ENCODE measurements around the gene TCF4. TPM values are rescaled to one million over a fixed set of nuclear protein-coding genes. Genes with fewer than 3 reads are reported as not detected.

The TCF4 gene
- polyA plus RNA-seq, 4 donors: 66.7 to 96.7 (median 70.7) TPM

DNA sequence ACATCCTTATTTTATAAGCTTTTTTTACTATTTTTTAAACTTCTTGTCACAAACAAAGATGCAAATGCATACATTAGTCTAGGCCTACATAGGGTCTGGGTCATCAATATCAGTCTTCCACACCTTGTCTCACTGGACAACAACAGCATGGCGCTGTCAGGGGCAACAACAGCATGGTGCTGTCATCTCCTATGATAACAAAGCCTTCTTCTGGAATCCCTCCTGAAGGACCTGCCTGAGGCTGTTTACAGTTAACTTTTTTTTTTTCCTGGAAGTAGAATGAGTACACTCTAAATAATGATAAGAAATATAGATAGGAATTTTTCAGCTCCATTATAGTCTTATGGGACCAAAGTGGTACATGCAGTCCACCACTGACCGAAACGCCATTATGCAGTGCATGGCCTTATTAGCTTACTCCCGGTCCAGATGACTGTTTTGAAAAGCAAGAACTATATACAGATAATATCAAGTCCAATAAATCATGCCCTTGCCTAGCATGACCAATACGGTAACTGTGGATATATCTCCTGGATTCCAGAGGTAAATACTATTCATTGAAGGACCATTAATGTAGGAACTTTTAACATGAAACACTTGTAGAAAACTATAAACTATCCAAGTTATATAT is 38.4 kb downstream of the TCF4 start:
- no peak for DNase-seq (ENCODE audit: low read depth in 4 of 4, low spot score in 3 of 4)

DNA sequence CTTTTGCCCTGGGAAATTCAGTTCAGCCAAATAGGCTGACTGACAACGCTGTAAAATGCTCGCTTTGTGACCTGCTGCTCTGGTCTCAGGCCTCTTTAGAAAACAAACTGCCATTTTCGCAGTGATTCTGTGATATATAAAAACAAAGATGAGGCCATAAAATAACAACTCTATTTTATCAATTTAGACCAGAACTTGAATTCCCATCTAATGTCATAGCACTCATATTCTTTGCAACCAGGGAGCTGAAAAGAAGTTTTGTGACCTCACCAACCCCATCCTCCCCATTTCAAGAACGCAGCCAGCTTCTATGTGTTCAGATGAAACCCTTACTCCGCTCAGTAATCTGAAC is 40.3 kb downstream of the TCF4 start:
- no peak for DNase-seq (ENCODE audit: low read depth in 4 of 4, low spot score in 3 of 4)

DNA sequence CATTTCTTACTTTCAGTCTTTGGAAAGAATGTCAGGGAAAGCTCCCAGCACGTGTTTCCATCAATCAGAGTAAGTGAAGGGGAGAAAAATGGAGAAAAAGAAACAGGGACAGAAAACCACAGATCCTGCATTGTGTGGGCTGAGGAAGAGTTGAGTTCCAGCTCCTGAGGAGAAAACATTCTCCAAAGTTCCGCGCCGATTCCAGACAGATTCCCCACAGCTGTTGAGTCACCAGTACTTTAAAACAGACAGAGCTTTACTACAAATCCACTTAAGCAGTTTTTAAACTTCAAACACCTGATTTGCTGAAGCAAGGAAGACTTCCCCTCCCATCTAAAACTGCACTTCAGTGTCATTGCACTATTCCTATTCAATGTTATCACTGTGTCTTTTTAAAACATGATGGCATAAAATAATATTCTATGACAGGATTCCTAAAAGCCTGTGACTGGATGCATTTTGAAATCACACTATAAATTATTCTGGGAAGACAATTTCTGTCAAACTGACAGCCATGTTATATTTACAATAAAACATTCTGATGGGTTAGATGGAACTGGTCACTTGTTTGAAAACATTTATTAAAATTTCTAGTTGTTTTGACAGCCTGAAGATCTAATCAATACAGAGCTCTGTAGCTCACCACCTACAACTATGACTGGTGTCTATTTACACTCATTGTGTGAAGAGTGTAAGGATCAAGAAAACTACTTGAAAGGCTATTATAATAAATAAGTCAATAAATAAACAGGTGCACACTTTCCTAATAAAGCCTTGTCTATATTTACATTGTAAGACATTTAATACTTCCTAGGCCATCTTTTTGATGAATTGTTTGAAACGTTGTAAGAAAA is 40.9 kb downstream of the TCF4 start:
- DNase-seq (ENCODE audit: low read depth in 4 of 4, low spot score in 3 of 4): peak; percentile 10 to 27 (median 11)

DNA sequence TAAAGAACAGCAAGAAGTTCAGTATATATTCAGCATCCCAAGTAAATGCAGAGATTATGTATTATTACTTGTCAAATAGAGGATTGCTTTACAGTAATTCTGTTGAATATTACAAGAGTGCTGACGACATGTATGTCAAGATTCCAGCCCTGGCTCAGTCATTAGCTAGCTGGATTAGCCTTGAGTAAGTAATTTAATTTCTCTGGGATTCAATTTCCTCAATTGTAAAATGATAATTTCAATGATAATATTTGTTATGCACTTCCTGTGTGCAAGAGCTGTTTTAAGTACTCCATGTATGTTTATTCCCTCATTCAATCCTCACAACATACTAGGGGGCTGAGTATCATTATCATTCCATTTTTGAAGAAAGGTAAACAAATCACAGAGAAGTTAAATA is 44.0 kb downstream of the TCF4 start:
- no peak for DNase-seq (ENCODE audit: low read depth in 4 of 4, low spot score in 3 of 4)

DNA sequence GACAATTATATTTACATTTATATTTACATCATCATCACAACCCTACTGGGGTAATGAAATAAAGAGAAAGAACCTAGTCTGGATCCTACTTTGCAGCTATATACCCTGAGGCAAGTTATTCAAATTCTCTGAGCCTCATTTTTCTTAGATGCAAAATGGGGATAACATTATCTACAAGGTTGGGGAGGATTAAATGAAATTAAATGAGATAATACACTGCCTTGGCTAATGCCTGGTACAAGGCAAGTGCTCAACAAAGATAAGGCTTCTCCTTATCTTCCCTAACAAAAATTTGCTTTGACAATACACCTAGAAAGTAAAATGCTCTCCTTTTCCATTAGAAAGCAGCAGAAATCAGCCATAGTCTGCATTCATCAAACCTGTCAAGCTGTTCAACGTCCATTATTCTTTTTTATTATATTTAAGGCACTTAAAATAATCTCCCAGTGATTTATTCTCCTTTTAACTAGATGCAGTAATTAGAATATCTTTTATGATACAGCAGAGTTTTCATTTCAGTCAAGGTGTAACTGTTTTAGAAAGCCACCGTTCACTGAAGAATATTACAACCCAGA is 44.8 kb downstream of the TCF4 start:
- DNase-seq (ENCODE audit: low read depth in 4 of 4, low spot score in 3 of 4): no peak

DNA sequence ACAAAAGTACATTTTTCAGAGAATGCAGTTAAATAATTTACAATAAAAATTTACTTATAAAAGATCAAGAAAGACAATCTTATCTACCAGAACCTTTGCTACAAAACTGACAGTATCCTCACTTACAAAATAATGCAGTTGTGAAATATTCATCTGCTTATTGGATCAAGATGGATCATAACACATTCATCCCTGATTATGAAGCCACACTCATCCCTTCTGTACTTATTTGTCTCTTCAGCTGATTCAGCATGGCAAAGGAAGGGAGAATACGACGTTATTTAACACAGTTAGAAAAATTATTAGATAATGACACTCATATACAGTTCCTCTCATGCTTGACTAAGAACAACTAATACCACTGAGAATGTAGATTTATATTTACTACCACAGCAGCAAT is 46.4 kb downstream of the TCF4 start:
- no peak for DNase-seq (ENCODE audit: low read depth in 4 of 4, low spot score in 3 of 4)

DNA sequence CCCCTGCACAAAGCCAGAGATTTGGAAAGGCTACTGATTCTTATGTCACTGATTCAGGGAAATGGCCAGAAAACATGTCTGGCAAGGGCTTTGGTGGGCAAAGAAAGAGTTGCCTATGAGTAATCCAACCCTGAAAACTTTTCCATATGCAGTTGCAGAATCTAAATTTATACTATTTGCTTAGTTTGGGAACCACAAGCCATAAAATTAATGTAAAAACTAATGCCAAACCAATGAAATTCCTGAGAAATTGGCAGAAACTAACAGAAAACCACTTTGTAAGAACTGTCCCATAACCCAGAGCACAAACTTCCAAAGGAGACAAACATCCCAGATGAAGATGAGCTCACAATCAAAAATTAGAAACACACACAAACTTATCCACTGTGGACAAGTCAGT is 48.8 kb downstream of the TCF4 start:
- no peak for DNase-seq (ENCODE audit: low read depth in 4 of 4, low spot score in 3 of 4)

DNA sequence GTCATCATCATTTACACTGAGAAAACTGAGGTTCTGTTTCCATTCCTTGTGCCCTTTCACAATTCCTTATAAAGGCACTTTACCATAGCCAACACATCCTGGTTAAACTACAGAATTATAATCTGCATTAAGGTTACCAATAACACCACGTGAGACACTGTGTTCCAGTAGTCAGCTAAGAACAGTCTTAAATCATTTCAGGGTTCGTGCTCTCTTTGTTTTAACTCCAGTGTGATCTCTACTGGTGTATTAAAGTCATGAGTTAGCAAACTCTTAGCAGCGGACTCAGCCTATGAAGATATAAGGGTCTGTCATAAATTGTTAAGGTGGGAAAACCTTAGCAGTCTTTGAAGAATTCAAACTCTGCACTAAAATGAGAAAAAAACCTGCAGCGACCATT is 53.0 kb downstream of the TCF4 start:
- DNase-seq (ENCODE audit: low read depth in 4 of 4, low spot score in 3 of 4): no peak

DNA sequence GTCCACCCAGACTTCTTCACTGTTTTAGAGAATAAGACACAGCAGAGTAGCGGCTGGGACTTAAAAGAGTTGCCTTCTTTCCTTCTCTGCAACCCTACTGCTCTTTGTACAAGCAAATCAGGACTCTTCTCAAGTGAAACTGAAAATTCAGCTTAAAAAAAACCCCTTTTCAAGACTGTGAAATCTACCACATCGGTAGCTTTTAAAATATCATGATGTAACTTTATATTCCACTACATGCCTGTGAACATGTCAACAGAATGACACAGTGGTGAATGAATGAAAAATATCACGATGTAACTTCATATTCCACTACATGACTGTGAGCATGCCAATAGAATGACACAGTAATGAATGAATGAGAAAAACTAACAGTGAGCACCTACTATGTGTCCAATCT is 53.4 kb downstream of the TCF4 start:
- no peak for DNase-seq (ENCODE audit: low read depth in 4 of 4, low spot score in 3 of 4)

DNA sequence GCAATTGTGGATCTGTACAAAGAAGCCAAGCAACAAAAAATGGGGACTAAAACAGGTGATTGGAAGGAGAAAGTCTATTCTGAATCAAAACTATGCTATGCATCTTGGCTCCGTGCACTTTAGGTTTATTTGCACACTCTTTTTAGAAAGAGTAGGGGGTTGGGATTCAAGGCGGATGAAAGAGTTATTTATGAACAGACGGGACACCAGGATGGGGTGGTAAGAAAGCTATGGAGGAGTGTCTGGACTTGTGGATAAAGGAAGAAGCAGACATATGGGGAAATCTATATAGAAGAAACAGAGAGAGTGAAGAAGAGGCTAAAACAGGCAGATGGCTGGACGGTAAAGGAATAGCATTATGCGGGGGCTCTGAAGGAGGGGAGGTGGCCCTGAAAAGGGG is 57.8 kb downstream of the TCF4 start:
- DNase-seq (ENCODE audit: low read depth in 4 of 4, low spot score in 3 of 4): no peak

DNA sequence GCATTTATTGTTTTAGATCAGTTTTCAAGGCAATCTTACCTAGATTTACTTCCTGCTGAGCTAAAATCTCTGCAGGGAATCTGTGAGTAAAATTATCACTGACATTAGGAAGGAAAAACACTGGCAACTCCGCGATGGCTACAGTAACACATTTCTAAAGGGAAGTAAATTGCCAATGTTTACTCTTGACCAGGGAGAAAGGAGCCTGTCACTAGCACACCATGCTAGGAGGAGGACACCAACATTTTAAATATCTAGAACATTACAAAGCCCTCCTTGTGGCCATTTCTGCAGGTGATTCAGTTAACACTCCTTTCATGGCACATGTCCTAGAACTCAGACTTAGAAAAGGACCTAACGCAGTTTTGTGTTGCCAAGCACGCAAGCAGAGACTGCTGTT is 58.4 kb downstream of the TCF4 start:
- DNase-seq (ENCODE audit: low read depth in 4 of 4, low spot score in 3 of 4): no peak

DNA sequence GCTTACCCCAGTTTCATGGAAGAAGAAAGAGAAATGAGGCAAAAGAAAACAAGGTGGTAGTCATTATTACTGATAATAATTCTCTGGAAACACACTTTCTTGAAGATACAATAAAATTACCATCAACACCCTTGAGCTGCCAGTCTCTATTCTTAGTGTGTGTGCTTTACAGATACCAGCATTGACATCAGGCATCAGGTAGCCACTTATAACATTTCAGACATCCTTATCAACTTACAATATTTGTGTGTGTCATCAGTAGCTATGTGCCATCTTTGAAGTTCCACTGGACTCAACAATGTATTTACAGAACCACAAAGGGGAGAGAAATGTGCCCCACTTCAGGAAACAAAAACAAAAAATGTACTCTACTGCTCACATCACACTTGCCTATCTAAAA is 62.1 kb downstream of the TCF4 start:
- DNase-seq (ENCODE audit: low read depth in 4 of 4, low spot score in 3 of 4): no peak

DNA sequence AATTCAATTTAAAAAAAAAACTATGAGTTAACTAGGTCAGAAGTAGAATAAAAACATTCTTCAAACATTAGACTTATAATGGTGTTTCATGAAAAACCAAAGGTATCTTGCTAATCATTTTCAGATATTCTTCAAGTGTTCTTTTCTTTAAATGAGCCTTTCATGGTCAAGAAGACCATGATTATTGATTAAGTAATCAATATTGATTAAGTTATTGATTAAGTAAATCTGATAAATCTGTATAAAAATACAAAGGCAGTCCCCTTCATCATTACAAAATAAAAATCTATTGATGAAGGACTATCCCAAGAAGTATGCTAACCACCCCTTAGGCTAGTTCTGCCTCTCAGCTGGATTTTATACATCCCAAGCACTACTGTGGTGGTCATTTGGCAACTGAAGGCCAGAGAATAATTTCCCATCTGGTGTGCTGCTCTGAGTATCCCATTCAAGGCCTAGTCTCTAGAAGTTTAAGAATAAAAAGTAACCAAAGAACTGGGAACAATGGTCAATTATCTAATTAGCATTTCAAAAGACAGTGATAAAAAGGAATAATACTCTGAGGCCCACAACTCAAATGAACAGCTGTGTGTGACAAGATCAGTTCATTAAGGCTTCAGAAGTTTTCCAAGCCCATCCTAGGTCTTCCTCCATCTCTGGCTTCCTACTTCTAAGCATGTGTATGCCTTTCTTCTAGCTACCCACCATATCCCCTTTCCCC is 63.5 kb downstream of the TCF4 start:
- no peak for DNase-seq (ENCODE audit: low read depth in 4 of 4, low spot score in 3 of 4)

DNA sequence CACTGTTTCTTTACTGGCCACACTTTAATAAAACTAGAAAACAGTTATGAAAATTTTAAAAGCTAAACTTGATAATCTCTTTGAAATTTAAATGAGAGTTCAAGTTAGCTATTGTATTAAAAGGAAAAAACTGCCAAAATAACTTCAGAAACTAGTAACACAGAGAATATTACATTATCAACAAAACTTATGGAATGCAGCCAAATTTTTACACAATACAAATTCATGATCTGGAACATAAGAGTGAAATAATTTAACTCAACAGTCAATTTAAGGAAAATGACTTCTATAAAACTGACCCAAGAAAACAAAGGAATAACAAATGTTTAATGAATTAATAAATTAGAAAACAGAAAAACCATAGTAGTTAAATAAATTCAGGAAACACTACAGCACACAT is 65.0 kb downstream of the TCF4 start:
- DNase-seq (ENCODE audit: low read depth in 4 of 4, low spot score in 3 of 4): no peak

DNA sequence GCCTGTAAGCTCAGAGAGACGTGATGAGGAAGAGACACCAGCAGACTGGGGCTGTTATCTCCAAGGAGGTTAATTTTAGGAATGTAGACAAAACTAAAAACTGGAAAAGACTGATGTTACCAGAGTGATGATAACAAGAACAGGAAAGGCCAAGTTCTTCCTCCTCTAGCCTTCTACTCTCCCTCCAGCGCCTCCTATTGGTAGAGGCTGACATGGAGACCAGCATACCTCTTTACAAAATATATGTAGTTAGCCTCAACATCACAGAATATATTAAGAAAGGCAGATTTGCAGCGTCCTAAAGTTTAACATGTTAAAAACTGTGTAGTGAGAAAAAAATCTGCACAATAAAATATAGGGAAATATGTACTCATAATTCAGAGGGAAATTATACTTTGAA is 66.0 kb downstream of the TCF4 start:
- DNase-seq (ENCODE audit: low read depth in 4 of 4, low spot score in 3 of 4): no peak

DNA sequence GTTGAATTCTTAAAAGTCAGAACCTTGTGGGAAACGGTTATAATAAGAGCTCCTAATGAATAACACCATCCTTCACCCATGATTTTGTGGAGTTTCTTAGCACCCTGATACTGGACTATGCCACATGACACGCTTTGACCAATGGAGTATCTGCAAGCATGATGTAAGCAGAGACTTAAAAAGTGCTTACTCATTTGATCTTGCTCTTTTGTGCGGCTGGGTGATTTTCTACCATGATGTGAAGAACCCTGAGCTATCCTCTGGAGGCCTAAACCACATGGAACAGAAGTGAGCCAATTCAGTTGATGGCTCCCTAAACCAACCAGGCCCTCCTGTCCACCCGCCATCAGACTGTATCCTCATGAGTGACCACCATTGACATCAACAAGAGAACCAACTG is 70.9 kb downstream of the TCF4 start:
- no peak for DNase-seq (ENCODE audit: low read depth in 4 of 4, low spot score in 3 of 4)

DNA sequence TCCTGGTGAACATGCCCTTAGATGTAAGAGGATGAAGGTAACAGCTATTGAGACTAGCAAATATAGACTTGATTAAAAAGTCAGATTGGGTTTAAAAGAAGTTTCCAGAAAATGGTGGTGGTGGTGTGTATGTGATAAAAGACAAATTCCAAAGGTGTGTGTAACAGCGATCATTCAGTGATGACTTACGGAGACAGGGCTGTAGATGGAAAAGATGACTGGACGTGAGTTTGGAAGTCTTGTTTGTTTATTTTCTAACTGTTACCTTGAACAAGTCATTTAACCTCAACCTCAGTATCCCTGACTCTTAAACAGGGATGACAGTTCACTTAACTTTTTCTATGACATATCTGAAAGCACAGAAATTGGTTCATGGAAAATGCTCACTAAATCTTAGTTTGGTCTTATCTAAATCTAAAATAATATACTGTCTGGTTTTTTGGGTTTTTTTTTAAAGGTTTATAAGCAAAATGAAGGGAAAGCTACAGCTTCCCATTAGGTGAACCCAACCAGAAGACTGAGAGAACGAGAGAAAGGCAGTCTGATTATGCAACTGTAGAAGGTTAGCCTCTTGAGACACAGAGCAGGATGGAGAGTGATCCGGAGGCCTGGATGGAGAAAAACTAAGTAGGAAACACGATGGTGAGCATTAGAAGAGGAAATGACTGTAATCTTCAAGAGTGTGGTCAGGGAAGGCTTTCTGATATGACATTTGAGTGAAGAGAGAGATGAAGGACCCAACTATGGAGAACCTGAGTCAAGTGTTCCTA is 71.9 kb downstream of the TCF4 start:
- no peak for DNase-seq (ENCODE audit: low read depth in 4 of 4, low spot score in 3 of 4)

DNA sequence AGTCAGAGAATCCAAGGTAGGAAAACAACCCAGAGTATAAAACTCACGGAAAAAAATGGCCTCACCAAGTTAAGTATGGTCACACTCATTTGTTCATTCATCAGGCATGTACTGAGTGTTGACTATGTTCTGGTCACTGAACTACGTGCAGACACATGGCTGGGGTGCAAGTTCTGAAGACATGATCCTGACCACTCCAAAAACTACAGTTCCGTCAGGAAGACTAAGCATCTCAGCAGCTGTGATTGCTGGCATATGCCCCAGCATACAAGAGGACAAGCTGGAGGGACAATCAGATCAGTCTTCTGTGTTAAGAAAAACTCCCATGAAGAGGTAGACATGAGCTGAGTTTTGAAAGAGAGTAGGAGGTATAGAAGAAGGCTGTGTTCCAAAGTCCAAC is 72.8 kb downstream of the TCF4 start:
- no peak for DNase-seq (ENCODE audit: low read depth in 4 of 4, low spot score in 3 of 4)

DNA sequence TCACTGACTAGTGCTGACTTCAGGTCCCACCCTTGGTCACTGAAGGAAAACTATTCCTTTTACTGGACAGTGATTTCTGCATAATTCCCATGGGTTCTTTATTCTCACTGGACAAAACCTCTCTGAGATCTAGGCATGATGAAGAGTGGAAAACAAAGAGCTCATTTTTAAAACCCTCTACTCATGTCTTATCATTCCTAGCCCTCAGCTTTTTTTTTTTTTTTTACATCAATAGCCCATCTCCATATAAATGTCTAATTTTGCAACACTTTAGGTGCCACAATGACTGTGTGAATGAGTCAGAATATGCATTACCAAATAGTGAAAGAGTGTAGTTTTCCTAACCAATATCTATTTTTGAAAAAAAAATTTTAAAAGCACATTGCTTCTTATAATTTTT is 74.8 kb downstream of the TCF4 start:
- DNase-seq (ENCODE audit: low read depth in 4 of 4, low spot score in 3 of 4): no peak

DNA sequence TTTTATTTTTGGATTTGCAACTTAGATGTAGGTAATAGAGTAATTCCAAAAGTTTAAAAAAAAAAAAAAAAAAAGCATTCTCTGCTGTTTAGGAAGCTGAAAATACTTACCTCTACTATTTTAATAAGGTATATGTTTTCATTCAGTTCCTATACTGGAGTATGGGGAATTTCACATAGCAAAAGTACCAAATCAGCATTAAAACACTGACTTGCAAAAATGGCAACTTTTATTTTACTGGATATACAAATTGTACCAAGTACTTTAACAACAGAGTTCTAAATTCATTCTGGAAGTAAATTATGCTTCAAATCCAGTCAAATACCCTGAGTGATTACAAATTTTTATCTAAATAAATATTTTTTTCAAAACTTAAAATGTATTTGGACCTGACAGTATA is 76.7 kb downstream of the TCF4 start:
- DNase-seq (ENCODE audit: low read depth in 4 of 4, low spot score in 3 of 4): no peak

DNA sequence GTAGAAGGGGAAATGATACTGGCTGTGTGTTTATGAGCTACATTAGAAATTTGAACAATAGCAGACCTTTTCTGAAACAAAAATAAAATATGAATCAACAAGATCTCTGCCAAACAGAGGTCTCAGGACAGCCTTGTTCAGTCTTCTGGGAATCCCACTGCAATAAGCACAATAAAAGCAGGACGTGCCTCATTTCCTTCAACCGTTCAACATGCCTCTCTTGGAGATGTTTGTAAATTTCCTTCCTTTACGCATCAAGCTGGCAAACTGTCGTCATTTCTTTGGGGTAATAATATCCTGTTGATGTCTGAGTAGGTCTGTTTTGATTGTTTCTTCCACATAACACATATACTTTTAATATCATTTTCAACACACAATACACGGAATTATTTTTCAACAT is 77.2 kb downstream of the TCF4 start:
- peak in 2 of 4 donors; percentile 26 to 44 for DNase-seq (ENCODE audit: low read depth in 4 of 4, low spot score in 3 of 4)

All from left renal pelvis (tissue), 4 donors.